HG03520 (cell line): ENCODE results near the gene C1RL.

Experiments used
- ATAC-seq: cut with Tn5 transposase; IDR thresholded peaks from one replicate; pipeline ENCODE4 v1.9.1; 2021; ENCODE audit warnings: mild to moderate bottlenecking, moderate library complexity; ENCODE audit not compliant: unreplicated experiment

The C1RL gene

DNA sequence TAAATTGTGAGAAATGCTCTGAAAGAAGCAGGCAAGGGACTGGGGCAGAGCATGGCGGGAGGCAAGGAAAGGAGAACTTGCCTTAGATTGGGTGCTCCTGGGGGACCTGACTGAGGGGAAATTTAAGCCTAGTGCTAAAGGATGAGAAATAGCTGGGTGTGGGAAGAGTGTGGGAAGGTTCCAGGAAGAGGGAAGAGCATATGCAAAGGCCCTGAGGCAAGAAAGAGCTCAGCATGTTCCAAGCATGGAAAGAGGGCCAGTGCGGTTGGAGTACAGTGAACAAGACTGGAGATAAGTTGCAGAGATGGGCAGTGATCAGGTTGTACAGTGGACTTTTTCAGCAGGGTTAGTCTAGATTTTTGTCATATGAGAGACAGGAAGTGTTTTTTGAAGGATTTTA lies 30.2 kb upstream of the C1RL start:
- no peak for ATAC-seq

- no peak for ATAC-seq
Observed at GRCh38 chr12:7137908-7138307, 28.9 kb upstream of the C1RL start.

GRCh38 chr12:7136676-7137075 lies 27.7 kb upstream of the C1RL start:
- no peak for ATAC-seq

DNA sequence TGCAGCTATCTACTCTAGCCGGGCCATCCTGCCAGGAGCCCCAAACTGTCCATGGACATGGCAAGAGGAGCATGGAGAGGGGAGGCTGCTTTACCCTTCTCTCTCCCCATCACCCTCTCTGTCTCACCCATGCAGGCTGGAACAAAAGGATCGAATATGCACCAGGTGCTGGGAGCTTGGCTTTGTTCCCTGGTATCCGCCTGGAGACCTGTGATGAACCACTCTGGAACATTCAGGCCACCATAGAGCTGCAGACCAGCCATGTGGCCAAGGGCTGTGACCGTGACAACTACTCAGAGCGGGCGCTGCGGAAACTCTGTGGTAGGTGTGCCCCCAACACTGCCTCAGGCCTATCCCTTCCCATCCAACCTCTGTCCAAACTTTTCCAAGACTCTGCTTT lies 27.1 kb upstream of the C1RL start:
- ATAC-seq = no peak

- ATAC-seq = no peak
Observed at GRCh38 chr12:7134396-7135166, 25.6 kb upstream of the C1RL start.

DNA sequence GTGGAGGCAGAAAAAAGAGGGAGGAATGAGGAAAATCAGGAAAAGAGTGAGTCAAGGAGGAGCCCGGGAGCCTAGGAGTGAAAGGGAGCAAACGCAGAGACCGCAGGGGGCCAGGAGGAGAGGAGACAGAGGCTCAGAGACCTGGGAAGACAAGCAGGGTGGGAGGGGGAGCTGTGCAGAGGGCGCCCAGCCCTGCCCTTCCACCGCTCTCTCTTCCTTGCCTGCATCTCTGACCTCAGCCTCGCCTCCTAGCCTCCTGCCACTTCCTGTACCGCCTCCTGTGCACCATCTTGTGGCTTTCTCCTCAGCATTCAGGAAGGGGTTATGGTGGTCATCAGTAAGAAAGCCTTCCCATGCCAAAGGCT lies 22.5 kb upstream of the C1RL start:
- ATAC-seq = no peak

DNA sequence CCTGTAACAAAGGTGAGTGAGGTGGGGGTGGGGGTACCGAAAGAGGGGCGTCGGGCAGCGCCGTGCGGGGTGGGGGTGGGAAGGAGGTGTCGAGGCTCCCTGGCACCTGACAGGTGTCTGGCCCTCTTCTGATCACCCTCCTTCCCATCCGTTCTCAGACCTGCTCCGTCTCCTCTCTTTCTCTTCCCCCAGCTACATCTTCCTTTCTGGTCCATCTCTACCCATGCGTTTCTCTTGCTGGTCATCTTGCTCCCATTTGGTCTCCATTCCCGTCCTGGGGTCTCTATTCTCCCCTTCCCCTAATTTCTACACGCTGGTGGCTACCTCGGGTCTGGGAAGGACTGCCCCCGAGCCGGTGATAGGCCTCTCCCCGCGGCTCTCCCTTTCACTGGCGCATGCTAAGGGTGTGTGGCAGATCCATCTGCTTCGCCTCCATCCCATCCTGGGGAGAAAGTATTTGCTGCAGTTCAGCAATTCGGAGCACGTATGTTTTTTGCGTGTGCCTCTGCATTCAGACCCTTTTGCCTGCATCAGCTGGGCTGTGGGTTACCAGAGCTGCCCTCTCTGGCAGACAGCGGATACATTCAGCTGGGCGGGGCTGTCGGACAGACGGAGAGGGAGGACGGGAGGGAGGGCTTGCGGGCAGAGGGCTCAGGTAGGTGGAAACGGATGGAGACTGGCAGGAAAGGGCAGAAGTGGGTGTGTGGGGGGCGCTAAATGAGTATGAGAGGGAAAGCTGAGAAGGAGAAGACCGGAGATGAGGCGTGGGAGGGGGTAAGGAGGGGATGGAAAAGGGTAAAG lies 21.9 kb upstream of the C1RL start:
- no peak for ATAC-seq

DNA sequence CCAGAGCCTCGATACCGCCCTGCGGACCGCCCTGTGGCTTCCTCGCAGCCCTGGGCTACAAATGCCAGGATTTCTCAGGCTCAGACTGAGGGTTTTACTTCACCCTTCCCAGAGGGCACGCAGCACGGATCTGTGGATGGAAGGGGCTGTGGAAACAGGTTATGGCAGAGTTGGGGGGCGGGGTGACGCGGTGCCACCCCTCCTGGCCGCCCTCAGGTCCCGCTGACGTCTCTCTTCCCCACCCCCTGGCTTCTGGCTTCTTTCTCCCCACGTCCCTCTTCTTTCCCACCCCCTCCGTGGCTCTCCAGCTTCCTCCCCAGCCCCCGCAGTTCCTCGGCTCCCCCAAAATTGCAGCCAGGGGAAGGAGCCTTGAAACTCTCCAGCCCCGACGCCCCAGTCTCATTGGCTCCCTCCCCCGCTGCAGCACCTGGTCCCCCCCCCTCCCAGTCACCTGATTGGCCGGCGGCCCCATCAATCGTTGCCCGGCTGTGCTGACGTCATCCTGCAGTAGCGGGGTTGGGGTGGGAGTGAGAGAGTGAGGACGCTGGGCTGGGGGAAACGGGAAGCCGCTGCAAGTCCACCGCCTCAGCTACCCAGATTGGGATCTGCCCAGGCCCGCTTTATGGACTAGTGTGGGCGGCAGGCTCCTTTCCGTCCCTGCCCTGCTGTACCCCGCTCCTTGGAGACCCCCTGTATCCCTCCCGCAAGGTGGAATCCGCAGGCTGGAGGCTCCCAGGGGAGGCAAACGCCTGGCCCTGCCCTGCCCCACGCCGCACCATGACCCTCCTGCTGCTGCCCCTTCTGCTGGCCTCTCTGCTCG lies 21.1 kb upstream of the C1RL start, which contains the start of gene CLSTN3:
CLSTN3 (plus strand) TSS at position 500 of the 820 bp plus-strand sequence; CDS start at position 778, 278 bp downstream.
- no peak for ATAC-seq

DNA sequence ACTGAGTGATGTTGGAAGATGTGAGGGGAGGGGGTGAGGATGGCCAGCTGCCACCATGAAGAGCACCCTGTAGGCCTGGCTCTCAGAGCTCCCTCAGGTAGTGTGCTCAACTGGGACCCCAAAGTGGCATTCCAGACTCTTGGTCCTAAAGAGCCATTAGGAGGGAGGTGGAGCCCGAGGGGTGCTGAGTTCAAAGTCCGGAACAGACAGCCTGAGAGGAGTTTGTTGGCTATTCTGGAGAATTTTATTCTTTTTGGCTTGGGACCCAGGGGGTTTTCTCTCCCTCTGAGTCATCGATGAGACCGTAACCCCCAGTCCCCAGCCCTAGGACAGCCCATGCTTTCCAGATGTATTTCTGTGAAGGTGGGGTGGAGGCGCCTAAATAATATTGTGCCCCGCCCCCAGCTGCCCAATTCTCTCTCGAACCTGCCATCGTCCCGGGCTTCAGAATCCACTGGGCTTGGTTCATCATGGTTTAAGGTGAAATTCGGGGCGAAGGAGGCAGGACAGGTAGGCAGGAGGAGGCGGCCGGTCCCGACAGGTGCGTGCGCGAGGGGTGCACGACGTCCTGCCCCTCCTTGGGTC lies 20.4 kb upstream of the C1RL start:
- ATAC-seq = no peak

- no peak for ATAC-seq
Observed at GRCh38 chr12:7128681-7129286, 19.8 kb upstream of the C1RL start, which contains the start of gene RBP5. RBP5 (minus strand) TSS chr12:7128889; CDS start chr12:7128775, 114 bp downstream.

GRCh38 chr12:7127916-7128626 lies 19.1 kb upstream of the C1RL start:
- no peak for ATAC-seq

GRCh38 chr12:7125632-7126227 lies 16.7 kb upstream of the C1RL start:
- ATAC-seq = no peak

DNA sequence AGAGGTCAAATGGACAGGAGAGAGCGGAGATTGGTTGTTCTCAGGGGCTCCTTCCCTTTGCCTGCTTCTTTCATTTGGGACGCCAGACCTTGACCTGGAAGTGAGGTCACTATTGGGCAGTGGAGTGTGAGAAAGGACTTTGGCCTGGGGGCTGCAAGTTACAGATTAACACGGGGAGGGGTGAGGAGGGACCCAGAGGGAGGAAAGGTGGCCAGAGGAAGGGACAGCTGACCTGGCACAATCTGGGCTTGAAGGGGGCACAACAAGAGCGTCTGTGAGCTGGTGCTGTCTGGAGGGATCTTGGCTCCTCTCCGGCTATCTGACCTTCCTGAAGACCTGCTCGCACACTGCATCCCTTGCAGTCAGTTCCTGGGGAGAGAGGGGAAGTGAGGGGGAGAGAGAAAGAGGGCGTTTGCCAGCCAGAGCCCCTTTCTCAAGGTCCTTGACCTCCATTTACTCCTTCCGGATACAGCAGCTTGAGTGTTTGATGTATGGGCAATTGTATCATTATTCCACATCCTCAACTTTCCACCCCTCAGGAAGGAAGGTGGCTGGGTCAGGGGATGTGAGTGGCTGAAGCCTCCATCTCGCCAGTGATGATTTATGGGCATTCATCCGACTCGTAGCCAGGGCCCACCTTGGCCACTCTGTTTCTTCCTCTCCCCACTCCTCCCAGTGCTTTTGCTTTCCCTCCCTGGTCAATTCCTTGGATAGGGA lies 14.9 kb upstream of the C1RL start:
- ATAC-seq = no peak

GRCh38 chr12:7122811-7123769 lies 14.1 kb upstream of the C1RL start:
- ATAC-seq = no peak

DNA sequence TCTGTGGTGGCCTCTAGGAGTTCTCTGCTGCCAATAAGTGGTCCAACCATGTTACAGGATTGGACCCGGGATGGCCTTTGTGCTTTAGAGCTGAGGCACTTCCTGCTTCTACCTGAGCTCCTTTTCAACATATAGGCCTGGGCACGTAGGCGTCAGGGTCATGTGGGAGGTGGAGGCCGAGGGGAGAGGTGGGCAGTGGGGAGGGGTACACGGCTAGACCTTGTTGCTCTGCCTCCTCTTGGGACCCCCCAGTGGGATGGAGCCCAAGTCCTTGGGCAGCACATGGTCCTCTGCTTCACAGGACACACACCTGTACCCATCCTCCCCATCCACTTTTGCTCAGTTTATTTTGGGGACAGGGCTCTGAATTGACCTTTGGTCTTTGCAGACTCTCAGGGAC lies 12.3 kb upstream of the C1RL start:
- ATAC-seq = no peak

GRCh38 chr12:7120166-7120565 lies 11.2 kb upstream of the C1RL start:
- ATAC-seq = no peak

- no peak for ATAC-seq
Observed at GRCh38 chr12:7118881-7119280, 9.9 kb upstream of the C1RL start.

GRCh38 chr12:7117670-7118069 lies 8.7 kb upstream of the C1RL start:
- no peak for ATAC-seq
